H4 (cell line): ENCODE results near the gene NOL9. TPM values are rescaled to one million over a fixed set of nuclear protein-coding genes. Genes with fewer than 3 reads are reported as not detected.

Source experiments
- DNase-seq: peaks from one replicate; pipeline ENCODE4 v3.0.0-alpha.2; 2015; ENCODE audit warnings: low spot score
- total RNA-seq: library from RNA; depleted of rRNA; stranded (reverse); fragments of >200 nt; shearing (Covaris generic); gene quantifications from 2 replicates; pipeline ENCODE4 v1.2.3, GENCODE V29; 2014

NOL9 gene
- total RNA-seq, 1 experiment from 2014 or later = 12.0 TPM

- no peak for DNase-seq
Observed at GRCh38 chr1:6521536-6521935, 32.8 kb downstream of the NOL9 start.

GRCh38 chr1:6519935-6520671 is 34.2 kb downstream of the NOL9 start:
- peak; percentile 72 for DNase-seq

- DNase-seq = no peak
Observed at GRCh38 chr1:6519491-6519934, 34.8 kb downstream of the NOL9 start.

- no peak for DNase-seq
Observed at GRCh38 chr1:6517435-6517851, 36.9 kb downstream of the NOL9 start.

GRCh38 chr1:6515771-6516170 is 38.5 kb downstream of the NOL9 start:
- no peak for DNase-seq

GRCh38 chr1:6513320-6513801 is 41.0 kb downstream of the NOL9 start:
- DNase-seq = no peak

GRCh38 chr1:6512908-6513280 is 41.4 kb downstream of the NOL9 start:
- no peak for DNase-seq

GRCh38 chr1:6512245-6512907 is 41.9 kb downstream of the NOL9 start:
- DNase-seq = no peak

- DNase-seq = no peak
Observed at GRCh38 chr1:6511561-6512244, 42.6 kb downstream of the NOL9 start.

GRCh38 chr1:6511056-6511455 is 43.3 kb downstream of the NOL9 start:
- DNase-seq = no peak

- no peak for DNase-seq
Observed at GRCh38 chr1:6510493-6510892, 43.8 kb downstream of the NOL9 start.

GRCh38 chr1:6509919-6510291 is 44.4 kb downstream of the NOL9 start:
- DNase-seq = no peak

GRCh38 chr1:6509220-6509918 is 44.9 kb downstream of the NOL9 start:
- no peak for DNase-seq

- no peak for DNase-seq
Observed at GRCh38 chr1:6508816-6509189, 45.5 kb downstream of the NOL9 start.

- no peak for DNase-seq
Observed at GRCh38 chr1:6508154-6508815, 46.0 kb downstream of the NOL9 start.

- no peak for DNase-seq
Observed at GRCh38 chr1:6507461-6507911, 46.8 kb downstream of the NOL9 start.

- no peak for DNase-seq
Observed at GRCh38 chr1:6507037-6507428, 47.3 kb downstream of the NOL9 start.

GRCh38 chr1:6506210-6507036 is 47.9 kb downstream of the NOL9 start:
- no peak for DNase-seq

- no peak for DNase-seq
Observed at GRCh38 chr1:6505367-6506209, 48.7 kb downstream of the NOL9 start.

GRCh38 chr1:6504887-6505286 is 49.4 kb downstream of the NOL9 start:
- no peak for DNase-seq
